ENCODE results near the gene SGMS1. TPM values are rescaled to one million over a fixed set of nuclear protein-coding genes. Genes with fewer than 3 reads are reported as not detected.

Gene SGMS1
- total and polyA plus RNA-seq, 10 donors: 5.9 to 84.3 (median 34.6) TPM

DNA sequence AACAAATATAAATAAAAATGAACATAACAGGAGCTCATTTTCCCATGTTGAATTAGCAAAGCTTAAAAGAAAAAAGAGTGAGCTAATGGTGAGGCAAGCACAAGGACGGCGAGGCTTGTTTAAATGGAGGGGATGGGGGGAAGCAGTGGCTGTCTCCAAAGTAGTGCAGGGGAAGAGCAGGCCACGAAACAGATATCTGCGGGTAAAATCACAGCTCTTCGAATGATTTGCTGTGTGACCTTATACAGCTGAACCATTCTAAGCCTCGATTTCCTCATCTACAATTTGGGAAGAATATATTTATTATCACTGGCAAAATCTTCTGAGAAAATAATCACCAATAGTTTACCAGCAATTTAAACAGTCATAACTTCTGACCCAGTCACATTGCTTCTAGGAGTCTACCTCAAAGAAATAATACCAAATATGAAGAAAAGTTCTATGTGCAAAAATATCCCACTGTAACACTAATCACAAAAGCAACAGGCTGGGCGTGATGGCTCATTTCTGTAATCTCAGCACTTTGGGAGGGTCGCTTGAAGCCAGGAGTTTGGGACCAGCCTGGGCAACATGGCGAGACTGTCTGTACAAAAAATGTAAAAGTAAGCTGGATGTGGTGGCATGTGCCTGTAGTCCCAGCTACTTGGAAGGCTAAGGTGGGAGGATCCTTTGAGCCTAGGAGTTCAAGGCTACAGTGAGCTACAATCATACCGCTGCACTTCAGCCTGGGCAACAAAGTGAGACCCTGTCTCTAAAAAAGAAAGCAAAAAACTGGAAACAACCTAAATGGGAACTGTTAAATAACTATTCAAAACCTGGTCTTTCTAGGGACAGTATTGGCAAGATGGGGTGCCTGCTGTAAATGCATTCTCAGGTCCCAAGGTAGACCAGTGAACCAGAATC is 309.3 kb downstream of the SGMS1 start:
- WGBS, 5 donors: 86 to 97% (median 94%) methylated on average over 10 of the region's 10 CpGs
- no peak overlapping the region for H3K27ac ChIP-seq
- no peak for TF ChIP-seq POLR2AphosphoS5 (IDR thresholded peaks at IDR 0.05)
- TF ChIP-seq, protein P1, sequence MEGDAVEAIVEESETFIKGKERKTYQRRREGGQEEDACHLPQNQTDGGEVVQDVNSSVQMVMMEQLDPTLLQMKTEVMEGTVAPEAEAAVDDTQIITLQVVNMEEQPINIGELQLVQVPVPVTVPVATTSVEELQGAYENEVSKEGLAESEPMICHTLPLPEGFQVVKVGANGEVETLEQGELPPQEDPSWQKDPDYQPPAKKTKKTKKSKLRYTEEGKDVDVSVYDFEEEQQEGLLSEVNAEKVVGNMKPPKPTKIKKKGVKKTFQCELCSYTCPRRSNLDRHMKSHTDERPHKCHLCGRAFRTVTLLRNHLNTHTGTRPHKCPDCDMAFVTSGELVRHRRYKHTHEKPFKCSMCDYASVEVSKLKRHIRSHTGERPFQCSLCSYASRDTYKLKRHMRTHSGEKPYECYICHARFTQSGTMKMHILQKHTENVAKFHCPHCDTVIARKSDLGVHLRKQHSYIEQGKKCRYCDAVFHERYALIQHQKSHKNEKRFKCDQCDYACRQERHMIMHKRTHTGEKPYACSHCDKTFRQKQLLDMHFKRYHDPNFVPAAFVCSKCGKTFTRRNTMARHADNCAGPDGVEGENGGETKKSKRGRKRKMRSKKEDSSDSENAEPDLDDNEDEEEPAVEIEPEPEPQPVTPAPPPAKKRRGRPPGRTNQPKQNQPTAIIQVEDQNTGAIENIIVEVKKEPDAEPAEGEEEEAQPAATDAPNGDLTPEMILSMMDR (IDR thresholded peaks at IDR 0.05 in 8 of 11, conservative IDR thresholded peaks at IDR 0.05 in 3 of 11): no peak
- no peak for TF ChIP-seq POLR2A (IDR thresholded peaks at IDR 0.05)
- no peak overlapping the region for H3K4me3 ChIP-seq
- no peaks in the 10 kb centered on the region for H3K27me3 ChIP-seq (replicated peaks in 1 of 7)
- H3K9me3 ChIP-seq: peaks cover 0 to 9% (median 2%) of the 10 kb centered on the region in 8 donors
- intact Hi-C loops (cut with DNase I; ENCODE audit: low total_unique reads): no loop called here
- peaks cover 0 to 46% (median 13%) of the 10 kb centered on the region in 6 donors for H3K36me3 ChIP-seq
- no peak for DNase-seq
- H3K4me1 ChIP-seq: peaks cover 0 to 25% (median 2%) of the 10 kb centered on the region in 6 donors

GRCh38 chr10:50312464-50313437 is 311.0 kb downstream of the SGMS1 start:
- H3K36me3 ChIP-seq: peaks cover 0 to 63% (median 16%) of the 10 kb centered on the region in 6 donors
- no peak for DNase-seq
- intact Hi-C loops (cut with DNase I; ENCODE audit: low total_unique reads): no loop called here
- TF ChIP-seq POLR2AphosphoS5 (IDR thresholded peaks at IDR 0.05): no peak
- no peak for TF ChIP-seq POLR2A (IDR thresholded peaks at IDR 0.05)
- TF ChIP-seq, protein P1 (IDR thresholded peaks at IDR 0.05 in 8 of 11, conservative IDR thresholded peaks at IDR 0.05 in 3 of 11): no peak
- no peak overlapping the region for H3K27ac ChIP-seq
- peaks cover 0 to 25% (median 2%) of the 10 kb centered on the region in 6 donors for H3K4me1 ChIP-seq
- peaks cover 0 to 9% (median 2%) of the 10 kb centered on the region in 8 donors for H3K9me3 ChIP-seq
- no peak overlapping the region for H3K4me3 ChIP-seq
- no peaks in the 10 kb centered on the region for H3K27me3 ChIP-seq (replicated peaks in 1 of 7)
- WGBS, 5 donors: 85 to 89% (median 89%) methylated on average over 10 of the region's 10 CpGs

DNA sequence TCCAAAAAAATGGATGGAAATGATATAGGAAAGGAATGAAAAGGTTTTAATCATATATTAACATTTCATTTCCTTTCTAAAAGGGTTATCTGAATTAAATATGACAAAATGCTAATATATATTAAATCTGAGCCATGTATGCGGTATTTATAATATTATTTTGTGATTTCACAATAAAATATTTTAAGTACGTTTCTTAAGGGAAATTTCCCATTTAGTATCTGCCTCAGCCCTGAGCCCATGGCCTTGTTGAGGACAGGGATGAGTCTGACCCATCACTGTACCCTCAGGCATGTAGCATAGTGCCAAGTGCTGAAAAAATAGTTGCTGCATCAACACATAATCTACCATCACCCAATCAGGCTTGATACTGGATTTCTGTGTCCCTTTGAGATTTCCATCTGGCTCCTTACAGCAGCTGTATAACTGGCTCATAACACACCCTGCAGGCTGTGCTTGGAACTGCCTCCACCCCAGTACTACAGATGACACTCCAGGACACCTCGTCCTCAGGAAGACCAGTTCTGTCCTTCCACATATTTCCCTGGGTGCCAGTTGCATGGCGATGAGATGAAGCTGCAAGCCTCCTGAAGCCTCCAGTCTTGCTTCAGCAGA is 313.1 kb downstream of the SGMS1 start:
- intact Hi-C loops (cut with DNase I; ENCODE audit: low total_unique reads): no loop called here
- 82 to 97% (median 93%) methylated on average over 4 of the region's 4 CpGs for WGBS, 5 donors
- Histone ChIP-seq H3K4me3 (no peak overlapping the region), H3K9me3 (peaks cover 0 to 9% (median 2%) of the 10 kb centered on the region in 8 donors), H3K4me1 (peaks cover 0 to 7% (median 2%) of the 10 kb centered on the region in 6 donors), H3K36me3 (peaks cover 0 to 84% (median 27%) of the 10 kb centered on the region in 6 donors), H3K27me3 (replicated peaks in 1 of 7) (no peaks in the 10 kb centered on the region), H3K27ac (no peak overlapping the region)
- TF ChIP-seq, protein P1 (IDR thresholded peaks at IDR 0.05 in 8 of 11, conservative IDR thresholded peaks at IDR 0.05 in 3 of 11): peak in 4 of 11 experiments; percentile 6 to 39 (median 24)
- TF ChIP-seq POLR2A (IDR thresholded peaks at IDR 0.05) (no peak), POLR2AphosphoS5 (IDR thresholded peaks at IDR 0.05) (no peak)
- no peak for DNase-seq
